Effector memory CD8-positive, alpha-beta T cell (primary cell): ENCODE data around the gene CHRM2.

Source experiments
- ATAC-seq: fragments of 150-1000 bp; cut with Tn5 transposase; replicated peaks from 2 replicates; pipeline ENCODE4 v1.10.0; 2021; ENCODE audit warnings: mild to moderate bottlenecking, moderate library complexity
- DNase-seq, 3 experiments: peaks; one replicate each; pipeline ENCODE4 v3.0.0; 2021
- H3K27ac Mint-ChIP-seq, 2 donors: one replicate each; pipeline ENCODE4 v1.8.0; 2022; ENCODE audit warnings: mild to moderate bottlenecking in 2 of 2, mixed read lengths in 2 of 2, moderate library complexity in 2 of 2
- H3K27me3 Mint-ChIP-seq, 2 donors: one replicate each; pipeline ENCODE4 v1.8.0; 2022; ENCODE audit warnings: mixed read lengths in 2 of 2
- H3K36me3 Mint-ChIP-seq: one replicate; pipeline ENCODE4 v1.8.0; 2022; ENCODE audit warnings: mild to moderate bottlenecking, moderate library complexity, mixed read lengths; ENCODE audit not compliant: insufficient read depth
- H3K4me1 Mint-ChIP-seq, 2 donors: one replicate each; pipeline ENCODE4 v1.8.0; 2022; ENCODE audit warnings: low read depth in 2 of 2, mixed read lengths in 2 of 2
- H3K4me3 Mint-ChIP-seq, 2 donors: one replicate each; pipeline ENCODE4 v1.8.0; 2022; ENCODE audit warnings: mild to moderate bottlenecking in 2 of 2, mixed read lengths in 2 of 2, moderate library complexity in 2 of 2
- H3K9me3 Mint-ChIP-seq, 2 donors: one replicate each; pipeline ENCODE4 v1.8.0; 2022; ENCODE audit warnings: mixed read lengths in 2 of 2

CHRM2 gene

GRCh38 chr7:136874393-136875032 lies 6.1 kb downstream of the CHRM2 start:
- H3K27me3 Mint-ChIP-seq, result peaks cover 9 to 23% of the 10 kb centered on the region in 2 donors
- DNase-seq, result no peak
- no peak for ATAC-seq

GRCh38 chr7:136877509-136877908 lies 9.1 kb downstream of the CHRM2 start:
- no peak overlapping the region for H3K4me3 Mint-ChIP-seq
- ATAC-seq (no peak), DNase-seq (no peak)
- no peaks in the 10 kb centered on the region for H3K4me1 Mint-ChIP-seq
- H3K27me3 Mint-ChIP-seq, result no peaks in the 10 kb centered on the region
- H3K27ac Mint-ChIP-seq, result no peak overlapping the region
- H3K9me3 Mint-ChIP-seq, result peaks cover 0 to 6% of the 10 kb centered on the region in 2 donors
- H3K36me3 Mint-ChIP-seq, result no peaks in the 10 kb centered on the region

More at GRCh38 chr7:136874393-136875032, 6.1 kb downstream of the CHRM2 start:
- Mint-ChIP-seq H3K4me3 (no peak overlapping the region), H3K27ac (no peak overlapping the region), H3K36me3 (no peaks in the 10 kb centered on the region), H3K4me1 (no peaks in the 10 kb centered on the region), H3K9me3 (peaks cover 0 to 4% of the 10 kb centered on the region in 2 donors)

- DNase-seq, result no peak
- H3K4me3 Mint-ChIP-seq, result no peak overlapping the region
- no peaks in the 10 kb centered on the region for H3K27me3 Mint-ChIP-seq
- peaks cover 0 to 7% of the 10 kb centered on the region in 2 donors for H3K9me3 Mint-ChIP-seq
- H3K27ac Mint-ChIP-seq, result no peak overlapping the region
- no peak for ATAC-seq
- no peaks in the 10 kb centered on the region for H3K4me1 Mint-ChIP-seq
- no peaks in the 10 kb centered on the region for H3K36me3 Mint-ChIP-seq
Measured at GRCh38 chr7:136877990-136878389, 9.5 kb downstream of the CHRM2 start.

GRCh38 chr7:136878878-136879277 lies 10.4 kb downstream of the CHRM2 start:
- Mint-ChIP-seq H3K27ac (no peak overlapping the region), H3K4me1 (no peaks in the 10 kb centered on the region), H3K4me3 (no peak overlapping the region), H3K36me3 (no peaks in the 10 kb centered on the region), H3K9me3 (peaks cover 0 to 9% of the 10 kb centered on the region in 2 donors), H3K27me3 (no peaks in the 10 kb centered on the region)
- DNase-seq (no peak), ATAC-seq (no peak)

GRCh38 chr7:136883046-136883445 lies 14.6 kb downstream of the CHRM2 start:
- Mint-ChIP-seq H3K9me3 (peaks cover 5 to 7% of the 10 kb centered on the region in 2 donors), H3K4me3 (no peak overlapping the region), H3K4me1 (no peaks in the 10 kb centered on the region), H3K27me3 (no peaks in the 10 kb centered on the region), H3K36me3 (no peaks in the 10 kb centered on the region), H3K27ac (no peak overlapping the region)
- ATAC-seq (no peak), DNase-seq (no peak)

GRCh38 chr7:136884492-136884891 lies 16.0 kb downstream of the CHRM2 start:
- ATAC-seq (no peak), DNase-seq (no peak)
- Mint-ChIP-seq H3K4me3 (no peak overlapping the region), H3K9me3 (peaks cover 5 to 7% of the 10 kb centered on the region in 2 donors), H3K27ac (no peak overlapping the region), H3K36me3 (no peaks in the 10 kb centered on the region), H3K27me3 (no peaks in the 10 kb centered on the region), H3K4me1 (no peaks in the 10 kb centered on the region)

- H3K4me1 Mint-ChIP-seq, result no peaks in the 10 kb centered on the region
- ATAC-seq, result no peak
- no peak overlapping the region for H3K27ac Mint-ChIP-seq
- peaks cover 5 to 8% of the 10 kb centered on the region in 2 donors for H3K9me3 Mint-ChIP-seq
- DNase-seq, result no peak
- no peaks in the 10 kb centered on the region for H3K27me3 Mint-ChIP-seq
- no peak overlapping the region for H3K4me3 Mint-ChIP-seq
- no peaks in the 10 kb centered on the region for H3K36me3 Mint-ChIP-seq
Measured at GRCh38 chr7:136887317-136887716, 18.9 kb downstream of the CHRM2 start.

GRCh38 chr7:136890399-136890798 lies 21.9 kb downstream of the CHRM2 start:
- ATAC-seq, result no peak
- no peaks in the 10 kb centered on the region for H3K27me3 Mint-ChIP-seq
- peaks cover 5 to 7% of the 10 kb centered on the region in 2 donors for H3K9me3 Mint-ChIP-seq
- no peak overlapping the region for H3K4me3 Mint-ChIP-seq
- no peak for DNase-seq
- no peaks in the 10 kb centered on the region for H3K36me3 Mint-ChIP-seq
- no peaks in the 10 kb centered on the region for H3K4me1 Mint-ChIP-seq
- H3K27ac Mint-ChIP-seq, result no peak overlapping the region

- DNase-seq (no peak), ATAC-seq (no peak)
- Mint-ChIP-seq H3K36me3 (no peaks in the 10 kb centered on the region), H3K4me1 (no peaks in the 10 kb centered on the region), H3K9me3 (peaks cover 7 to 9% of the 10 kb centered on the region in 2 donors), H3K27ac (no peak overlapping the region), H3K27me3 (no peaks in the 10 kb centered on the region), H3K4me3 (no peak overlapping the region)
Measured at GRCh38 chr7:136891850-136892249, 23.4 kb downstream of the CHRM2 start.

- Mint-ChIP-seq H3K27me3 (no peaks in the 10 kb centered on the region), H3K4me1 (no peaks in the 10 kb centered on the region), H3K9me3 (peaks cover 7 to 10% of the 10 kb centered on the region in 2 donors), H3K4me3 (no peak overlapping the region), H3K27ac (no peak overlapping the region), H3K36me3 (no peaks in the 10 kb centered on the region)
- no peak for DNase-seq
- ATAC-seq, result no peak
Measured at GRCh38 chr7:136894789-136895188, 26.3 kb downstream of the CHRM2 start.

- Mint-ChIP-seq H3K4me1 (no peaks in the 10 kb centered on the region), H3K27me3 (no peaks in the 10 kb centered on the region), H3K9me3 (peaks cover 7% of the 10 kb centered on the region in 2 donors), H3K36me3 (no peaks in the 10 kb centered on the region), H3K27ac (no peak overlapping the region), H3K4me3 (no peak overlapping the region)
- ATAC-seq (no peak), DNase-seq (no peak)
Measured at GRCh38 chr7:136897676-136898075, 29.2 kb downstream of the CHRM2 start.

GRCh38 chr7:136900005-136900404 lies 31.6 kb downstream of the CHRM2 start:
- DNase-seq, result no peak
- ATAC-seq, result no peak
- Mint-ChIP-seq H3K9me3 (peaks cover 0 to 7% of the 10 kb centered on the region in 2 donors), H3K27me3 (no peaks in the 10 kb centered on the region), H3K4me3 (no peak overlapping the region), H3K27ac (no peak overlapping the region), H3K4me1 (no peaks in the 10 kb centered on the region), H3K36me3 (no peaks in the 10 kb centered on the region)

GRCh38 chr7:136910771-136911170 lies 42.3 kb downstream of the CHRM2 start:
- no peak for ATAC-seq

GRCh38 chr7:136911344-136911743 lies 42.9 kb downstream of the CHRM2 start:
- ATAC-seq, result no peak

More at GRCh38 chr7:136910771-136911170, 42.3 kb downstream of the CHRM2 start:
- no peak overlapping the region for H3K4me3 Mint-ChIP-seq
- H3K27ac Mint-ChIP-seq, result no peak overlapping the region
- no peaks in the 10 kb centered on the region for H3K27me3 Mint-ChIP-seq
- no peaks in the 10 kb centered on the region for H3K36me3 Mint-ChIP-seq
- no peak for DNase-seq
- H3K9me3 Mint-ChIP-seq, result peaks cover 0 to 2% of the 10 kb centered on the region in 2 donors
- H3K4me1 Mint-ChIP-seq, result no peaks in the 10 kb centered on the region

More at GRCh38 chr7:136911344-136911743, 42.9 kb downstream of the CHRM2 start:
- H3K27ac Mint-ChIP-seq, result no peak overlapping the region
- H3K36me3 Mint-ChIP-seq, result no peaks in the 10 kb centered on the region
- peaks cover 0 to 2% of the 10 kb centered on the region in 2 donors for H3K9me3 Mint-ChIP-seq
- no peaks in the 10 kb centered on the region for H3K4me1 Mint-ChIP-seq
- DNase-seq, result no peak
- no peaks in the 10 kb centered on the region for H3K27me3 Mint-ChIP-seq
- H3K4me3 Mint-ChIP-seq, result no peak overlapping the region
